Prostate gland (tissue), 2 donors: Measurements from ENCODE around the gene AGBL4. TPM values are rescaled to one million over a fixed set of nuclear protein-coding genes. Genes with fewer than 3 reads are reported as not detected.

Experiments
- DNase-seq: peaks from one replicate; pipeline ENCODE4 v3.0.0-alpha.2; 2019; ENCODE audit warnings: low spot score
- H3K27ac ChIP-seq, 2 donors: fragments of 200-600 bp; sonication (generic); 2 replicates each; pipeline ENCODE4 v1.5.1; 2017 to 2019
- H3K27me3 ChIP-seq: fragments of 200-600 bp; sonication (generic); replicated peaks from 2 replicates; pipeline ENCODE4 v1.5.1; 2019; ENCODE audit not compliant: insufficient read depth
- H3K36me3 ChIP-seq, 2 donors: fragments of 200-600 bp; sonication (generic); 1 replicate in 1 of 2; 2 replicates in 1 of 2; pipeline versions ENCODE4 v1.5.1 to v1.8.1; 2017 to 2019
- H3K4me1 ChIP-seq: fragments of 200-600 bp; sonication (generic); replicated peaks from 2 replicates; pipeline ENCODE4 v1.5.1; 2019
- H3K4me3 ChIP-seq, 2 donors: fragments of 200-600 bp; sonication (generic); 2 replicates each; pipeline ENCODE4 v1.5.1; 2017 to 2019
- H3K9me3 ChIP-seq: fragments of 200-600 bp; sonication (generic); 2 replicates; pipeline ENCODE4 v1.5.1; 2017
- CTCF ChIP-seq, 4 experiments: fragments of 200-600 bp in 2 of 4; fragments of 450-650 bp in 2 of 4; sonication (generic) in 2 of 4; IDR thresholded peaks; 1 replicate in 3 of 4; 2 replicates in 1 of 4; pipeline ENCODE4 v1.5.1; 2016 to 2019; ENCODE audit warnings: antibody characterized with exemption in 4 of 4, mild to moderate bottlenecking in 2 of 4, moderate library complexity in 2 of 4
- POLR2A ChIP-seq: fragments of 450-650 bp; IDR thresholded peaks from one replicate; pipeline ENCODE4 v1.6.1; 2016; ENCODE audit warnings: antibody characterized with exemption, mild to moderate bottlenecking
- POLR2AphosphoS5 ChIP-seq: sonication (generic); formaldehyde crosslinking; IDR thresholded peaks from one replicate; pipeline ENCODE4 v1.6.1; 2017; ENCODE audit warnings: antibody characterized with exemption
- WGBS: methylation state at CpG from one replicate; pipeline ENCODE4 v1.1.5; 2018; 5-methylcytosine and 5-hydroxymethylcytosine counted together
- intact Hi-C: fragments of 100-400 bp; cut with DNase I; formaldehyde crosslinking; loops from one replicate; pipeline ENCODE4 v1.14.2; 2022
- total RNA-seq, 2 donors: library from RNA; depleted of rRNA; stranded (reverse); fragments of >200 nt; gene quantifications; one replicate each; pipeline ENCODE4 v1.1.0, GENCODE V29; 2016

The AGBL4 gene
- total RNA-seq, 2 donors from 2014 or later, result 0.82 to 2.7 TPM

GRCh38 chr1:48661726-48662463 is 1361.9 kb downstream of the AGBL4 start:
- WGBS, result 42% methylated on average over 8 of the region's 8 CpGs
- no peak for TF ChIP-seq CTCF (IDR thresholded peaks at IDR 0.05)
- TF ChIP-seq POLR2A, result no peak
- TF ChIP-seq POLR2AphosphoS5, result no peak
- no peaks in the 10 kb centered on the region for H3K4me1 ChIP-seq
- H3K4me3 ChIP-seq, result no peak overlapping the region
- no peak for DNase-seq
- no peaks in the 10 kb centered on the region for H3K36me3 ChIP-seq
- H3K9me3 ChIP-seq, result no peaks in the 10 kb centered on the region
- no peak overlapping the region for H3K27ac ChIP-seq
- intact Hi-C loops, result no loop called here
- no peaks in the 10 kb centered on the region for H3K27me3 ChIP-seq

GRCh38 chr1:48659801-48660200 is 1364.0 kb downstream of the AGBL4 start:
- WGBS, result 63% methylated on average over 6 of the region's 6 CpGs
- TF ChIP-seq CTCF (IDR thresholded peaks at IDR 0.05) (no peak), POLR2A (no peak), POLR2AphosphoS5 (no peak)
- H3K4me1 ChIP-seq, result no peaks in the 10 kb centered on the region
- no peaks in the 10 kb centered on the region for H3K36me3 ChIP-seq
- DNase-seq, result no peak
- intact Hi-C loops, result no loop called here
- no peaks in the 10 kb centered on the region for H3K9me3 ChIP-seq
- H3K27me3 ChIP-seq, result no peaks in the 10 kb centered on the region
- no peak overlapping the region for H3K27ac ChIP-seq
- no peak overlapping the region for H3K4me3 ChIP-seq

- Histone ChIP-seq H3K27me3 (no peaks in the 10 kb centered on the region), H3K4me3 (no peak overlapping the region), H3K4me1 (no peaks in the 10 kb centered on the region), H3K27ac (no peak overlapping the region), H3K9me3 (no peaks in the 10 kb centered on the region), H3K36me3 (no peaks in the 10 kb centered on the region)
- intact Hi-C loops, result no loop called here
- no peak for DNase-seq
- 94% methylated on average over 4 of the region's 4 CpGs for whole genome bisulfite sequencing
- TF ChIP-seq POLR2AphosphoS5 (no peak), CTCF (IDR thresholded peaks at IDR 0.05) (no peak), POLR2A (no peak)
These were observed 1366.3 kb downstream of the AGBL4 start for GRCh38 chr1:48657413-48657812.

- intact Hi-C loops, result no loop called here
- no peak for TF ChIP-seq POLR2A
- no peak for TF ChIP-seq CTCF (IDR thresholded peaks at IDR 0.05)
- TF ChIP-seq POLR2AphosphoS5, result no peak
- WGBS, result 71% methylated on average over 8 of the region's 8 CpGs
- H3K36me3 ChIP-seq, result no peaks in the 10 kb centered on the region
- no peak overlapping the region for H3K27ac ChIP-seq
- no peaks in the 10 kb centered on the region for H3K9me3 ChIP-seq
- H3K4me1 ChIP-seq, result no peaks in the 10 kb centered on the region
- no peaks in the 10 kb centered on the region for H3K27me3 ChIP-seq
- no peak overlapping the region for H3K4me3 ChIP-seq
- DNase-seq, result no peak
These were observed 1369.0 kb downstream of the AGBL4 start for GRCh38 chr1:48654606-48655210.

GRCh38 chr1:48652334-48652733 is 1371.4 kb downstream of the AGBL4 start:
- intact Hi-C loops, result no loop called here
- DNase-seq, result no peak
- H3K9me3 ChIP-seq, result no peaks in the 10 kb centered on the region
- TF ChIP-seq CTCF (IDR thresholded peaks at IDR 0.05) (no peak), POLR2A (no peak), POLR2AphosphoS5 (no peak)
- H3K4me1 ChIP-seq, result no peaks in the 10 kb centered on the region
- no peak overlapping the region for H3K4me3 ChIP-seq
- no peaks in the 10 kb centered on the region for H3K36me3 ChIP-seq
- 68% methylated on average over 6 of the region's 6 CpGs for WGBS
- H3K27ac ChIP-seq, result no peak overlapping the region
- H3K27me3 ChIP-seq, result no peaks in the 10 kb centered on the region
